NCI-H2196 treated with DMSO at 0.1 percent for 48 hours (cell line): Measurements from ENCODE around the gene CHST15.

Experiments
- DNase-seq: peaks from one replicate; lab custom pipeline; 2025; ENCODE audit not compliant: unreplicated experiment; lab: John Stamatoyannopoulos, UW

CHST15 gene, protein sequence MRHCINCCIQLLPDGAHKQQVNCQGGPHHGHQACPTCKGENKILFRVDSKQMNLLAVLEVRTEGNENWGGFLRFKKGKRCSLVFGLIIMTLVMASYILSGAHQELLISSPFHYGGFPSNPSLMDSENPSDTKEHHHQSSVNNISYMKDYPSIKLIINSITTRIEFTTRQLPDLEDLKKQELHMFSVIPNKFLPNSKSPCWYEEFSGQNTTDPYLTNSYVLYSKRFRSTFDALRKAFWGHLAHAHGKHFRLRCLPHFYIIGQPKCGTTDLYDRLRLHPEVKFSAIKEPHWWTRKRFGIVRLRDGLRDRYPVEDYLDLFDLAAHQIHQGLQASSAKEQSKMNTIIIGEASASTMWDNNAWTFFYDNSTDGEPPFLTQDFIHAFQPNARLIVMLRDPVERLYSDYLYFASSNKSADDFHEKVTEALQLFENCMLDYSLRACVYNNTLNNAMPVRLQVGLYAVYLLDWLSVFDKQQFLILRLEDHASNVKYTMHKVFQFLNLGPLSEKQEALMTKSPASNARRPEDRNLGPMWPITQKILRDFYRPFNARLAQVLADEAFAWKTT

DNA sequence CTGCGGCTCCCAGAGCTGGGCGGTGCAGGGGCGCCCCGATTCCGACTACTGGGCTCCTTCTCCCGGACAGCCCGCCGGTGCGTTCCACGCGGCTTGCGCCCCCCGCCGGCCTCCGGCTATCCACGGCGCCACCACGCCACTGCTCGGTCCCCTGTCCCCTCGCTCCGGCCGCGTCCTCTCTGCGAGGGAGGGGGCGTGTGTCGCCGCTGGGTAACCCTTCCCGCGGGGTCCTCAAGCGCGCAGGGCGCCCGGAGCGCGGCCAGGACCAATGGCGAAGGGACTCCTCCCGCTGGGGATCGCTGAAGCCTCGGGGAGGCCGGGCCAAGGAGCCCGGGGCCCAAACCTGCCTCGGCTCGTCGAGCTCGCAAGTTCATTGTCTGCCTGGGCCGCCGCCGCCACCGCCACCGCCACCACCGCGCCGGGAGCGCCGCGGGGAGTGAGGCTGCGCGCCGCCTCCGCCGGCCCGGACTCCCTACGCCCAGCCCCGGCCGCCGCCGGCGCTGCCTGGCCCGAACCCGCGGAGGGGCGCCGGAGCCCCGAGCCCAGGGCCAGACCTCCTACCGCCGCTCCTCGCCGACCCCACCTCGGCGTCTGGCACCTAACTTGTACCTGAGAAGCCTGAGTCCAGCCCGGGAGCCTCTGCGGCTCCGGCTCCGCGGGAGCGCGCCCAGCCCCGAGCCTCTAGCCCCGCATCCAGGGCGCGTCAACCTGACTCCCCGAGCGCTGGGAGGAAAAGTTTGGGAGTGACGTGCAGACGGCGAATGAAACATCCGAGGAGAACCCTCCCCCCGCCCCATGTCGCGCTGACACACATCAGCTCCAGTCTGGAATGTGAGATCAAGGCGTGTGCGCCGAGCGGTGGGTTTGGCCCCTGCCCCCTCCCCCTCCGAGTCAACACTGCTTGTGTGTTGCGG is at the start of gene CHST15:
Gene CHST15, minus strand, starts transcription at position 739 of the 914 bp plus-strand sequence. CDS start 47,386 bp downstream, outside the sequence.
- no peak for DNase-seq

DNA sequence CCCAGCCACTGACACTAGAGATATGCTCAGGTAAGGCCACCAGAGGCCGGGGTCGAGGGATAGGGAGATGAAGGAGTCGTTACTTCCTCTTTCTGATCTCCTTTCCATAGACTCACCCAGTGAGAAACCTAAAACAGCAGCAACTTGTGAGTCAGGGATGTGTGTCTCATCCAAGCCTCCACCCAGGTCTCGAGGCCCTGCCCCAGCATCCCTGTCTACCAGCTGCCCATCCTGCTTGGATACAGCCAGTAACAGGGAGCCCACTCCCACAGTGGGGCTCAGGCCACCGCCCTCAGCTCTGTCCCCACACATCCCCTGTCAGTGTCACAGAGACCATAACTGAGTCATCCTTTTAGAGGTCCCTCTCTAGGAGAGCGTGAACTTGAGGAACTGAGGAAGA is 49.6 kb upstream of the CHST15 start:
- DNase-seq = no peak

DNA sequence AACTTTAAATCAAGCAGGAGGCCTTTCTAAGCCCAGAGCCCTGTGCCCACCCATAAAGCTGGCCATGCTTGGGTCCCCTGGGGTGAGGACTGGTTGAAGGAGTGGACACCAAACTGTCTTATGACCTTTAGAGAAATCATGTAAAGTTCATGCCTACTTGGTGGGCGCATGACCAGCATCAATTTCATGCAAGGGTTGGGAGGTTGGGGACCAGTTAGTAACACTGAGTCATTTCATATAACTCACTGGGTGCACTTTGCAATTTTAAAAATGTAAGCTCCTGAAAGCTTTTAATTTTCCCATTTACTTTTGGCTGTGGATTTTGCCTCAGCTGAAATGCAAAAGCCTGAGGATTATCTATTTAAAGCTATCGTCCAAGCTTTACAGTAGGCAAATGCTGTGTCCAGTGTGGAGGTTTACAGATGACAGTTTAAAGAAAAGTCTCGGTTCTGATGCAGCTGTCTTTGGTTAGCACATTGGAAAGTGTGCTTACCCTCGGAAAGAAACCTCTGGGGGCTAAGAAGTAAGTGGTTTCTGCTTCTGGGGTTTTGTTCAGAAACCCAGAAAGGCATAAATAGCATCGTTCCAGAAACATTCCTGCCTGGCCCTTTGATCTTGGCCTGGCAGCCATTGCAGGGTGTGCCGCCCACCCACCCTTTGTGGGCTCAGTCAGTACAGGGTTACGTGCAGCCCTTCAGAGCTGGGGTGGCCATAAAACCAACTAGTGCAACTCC is 48.8 kb upstream of the CHST15 start:
- DNase-seq = no peak

DNA sequence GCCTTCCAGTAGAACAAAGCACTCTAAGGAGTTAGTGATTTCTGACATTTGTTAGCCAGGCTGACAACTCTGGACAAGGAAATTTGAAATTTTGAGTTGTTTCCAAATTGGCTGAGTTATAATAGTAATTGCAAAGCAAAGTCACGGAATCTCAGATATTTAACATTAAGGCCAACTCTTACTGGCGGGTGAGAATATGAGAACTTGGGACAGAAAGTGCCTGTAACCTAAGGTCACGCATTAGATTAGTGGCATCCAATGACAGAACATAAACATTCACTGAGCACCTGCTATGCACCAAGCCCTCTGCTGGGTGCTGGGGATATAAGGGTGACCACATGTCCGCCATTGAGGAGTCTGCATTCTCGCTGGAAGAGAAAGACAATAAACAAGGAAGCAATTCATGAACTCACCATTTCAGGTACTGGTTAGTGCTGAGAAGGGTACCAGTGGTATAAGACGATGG is 45.5 kb upstream of the CHST15 start:
- DNase-seq = no peak

DNA sequence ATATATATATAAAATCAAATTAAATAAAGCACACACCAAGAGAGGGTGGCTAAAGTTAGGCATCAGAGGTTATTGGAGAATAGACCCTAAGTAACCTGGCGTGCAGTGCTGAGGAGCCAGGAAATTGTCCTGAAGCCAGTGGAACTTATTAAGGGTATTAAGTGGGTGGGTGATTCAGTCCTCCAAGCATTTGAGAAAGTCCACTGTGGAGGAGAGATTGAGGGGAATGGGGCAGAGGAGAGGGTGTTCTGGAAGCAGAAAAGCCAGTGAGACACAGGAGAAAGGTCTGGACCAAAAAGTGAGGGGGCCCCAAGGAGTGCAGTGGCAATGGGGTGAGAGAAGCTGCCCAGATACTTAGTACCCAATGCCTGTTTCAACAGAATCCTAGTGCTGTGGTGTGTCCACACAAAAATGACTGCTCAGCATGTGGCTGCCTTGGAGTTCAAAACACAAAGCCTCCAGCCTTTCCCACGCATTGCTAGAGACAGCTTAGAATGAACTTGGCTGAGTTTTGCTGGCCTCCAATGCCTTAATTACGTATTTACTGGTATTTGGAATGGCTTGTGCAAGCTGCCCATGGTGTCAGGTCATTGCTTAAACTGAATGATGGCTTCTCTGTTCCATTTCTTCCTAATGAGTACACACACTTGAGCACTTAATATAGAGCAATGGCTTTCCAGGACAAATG is 44.9 kb upstream of the CHST15 start:
- DNase-seq = no peak

DNA sequence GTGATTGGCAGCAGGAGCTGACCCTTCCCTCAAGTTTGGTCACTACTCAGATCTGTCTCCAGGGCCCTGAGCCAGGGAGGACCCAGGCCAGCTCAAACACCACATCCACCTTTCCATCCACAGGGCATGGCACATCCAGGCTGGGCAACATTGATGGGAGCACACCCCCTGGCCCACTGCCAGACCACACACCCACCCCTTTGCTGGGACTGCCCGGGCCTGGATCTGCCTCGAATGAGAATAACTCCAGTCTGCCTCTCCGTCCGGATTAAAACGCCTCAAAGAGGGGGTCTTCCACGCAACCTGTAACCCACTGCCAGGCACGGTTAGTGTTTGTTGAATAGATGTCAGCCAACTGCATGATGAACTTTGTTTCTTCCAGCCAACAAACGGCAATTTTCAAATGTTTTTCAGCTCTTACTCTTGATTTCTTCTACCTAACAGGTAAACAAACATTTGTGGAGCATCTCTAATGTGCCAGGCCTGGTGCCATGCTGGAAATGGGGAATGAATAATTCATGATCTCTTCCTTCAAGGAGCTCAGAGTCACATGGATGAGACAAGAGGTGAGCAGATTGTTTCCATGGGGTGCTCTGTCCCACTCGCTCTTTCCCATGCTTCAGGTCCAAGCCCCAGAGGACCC is 41.0 kb upstream of the CHST15 start:
- DNase-seq = no peak

DNA sequence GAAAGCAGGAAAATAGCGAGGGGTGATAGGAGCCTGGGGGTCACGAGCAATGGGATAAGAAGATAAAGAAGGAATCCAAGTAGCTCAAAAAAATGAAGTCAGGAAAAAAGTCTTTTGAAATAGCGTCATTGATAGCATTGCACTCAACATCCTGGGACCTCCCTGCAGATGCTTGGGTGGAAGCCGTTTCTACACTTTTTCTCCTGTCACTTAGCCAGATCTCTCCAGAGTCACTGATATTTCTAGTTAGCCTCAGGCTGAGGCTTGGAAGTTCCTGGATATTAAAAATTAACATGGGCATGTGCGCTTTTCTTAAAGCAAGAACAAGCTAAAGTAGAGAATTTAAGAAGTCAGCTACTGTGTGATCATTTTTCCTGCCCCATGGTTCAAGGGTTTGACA is 39.5 kb upstream of the CHST15 start:
- DNase-seq = no peak

DNA sequence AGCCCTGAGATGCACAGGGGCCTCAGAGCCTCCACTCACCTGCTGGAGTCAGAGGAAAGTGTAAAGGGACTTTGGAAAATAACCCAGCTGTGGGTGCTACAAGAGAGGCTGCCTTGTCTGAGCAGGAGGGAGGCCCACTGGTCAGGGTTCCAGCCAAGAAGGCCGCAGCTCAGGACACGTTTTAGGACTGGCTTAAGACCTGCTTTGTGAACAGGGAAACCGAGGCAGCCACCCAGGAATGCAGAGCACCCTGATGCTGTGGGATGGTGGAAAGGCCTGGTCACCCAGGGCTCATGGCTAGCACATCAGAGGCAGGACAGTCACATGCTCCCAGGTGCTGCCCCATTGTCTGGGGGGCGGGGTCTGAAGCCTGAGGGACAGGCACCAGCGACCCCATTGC is 38.9 kb upstream of the CHST15 start:
- DNase-seq = no peak

DNA sequence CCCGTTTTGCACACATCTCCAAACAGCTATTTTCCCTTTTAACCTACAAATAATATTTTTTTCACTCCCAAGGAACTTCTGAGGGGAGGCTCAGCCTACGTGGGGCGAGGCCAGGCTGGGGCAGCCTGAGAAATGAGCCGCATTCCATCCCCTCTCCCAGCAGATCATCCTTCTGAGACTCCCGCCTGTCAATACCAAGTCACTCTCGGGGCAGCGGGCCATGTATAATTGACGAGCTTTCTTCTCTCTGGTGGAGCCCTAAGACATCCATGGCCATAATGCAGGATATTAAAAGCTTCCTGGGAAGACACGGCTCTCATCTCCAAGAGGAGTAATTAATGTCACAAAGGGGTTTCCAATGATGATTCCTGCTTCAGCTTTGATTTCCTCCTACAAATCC is 37.8 kb upstream of the CHST15 start:
- no peak for DNase-seq

DNA sequence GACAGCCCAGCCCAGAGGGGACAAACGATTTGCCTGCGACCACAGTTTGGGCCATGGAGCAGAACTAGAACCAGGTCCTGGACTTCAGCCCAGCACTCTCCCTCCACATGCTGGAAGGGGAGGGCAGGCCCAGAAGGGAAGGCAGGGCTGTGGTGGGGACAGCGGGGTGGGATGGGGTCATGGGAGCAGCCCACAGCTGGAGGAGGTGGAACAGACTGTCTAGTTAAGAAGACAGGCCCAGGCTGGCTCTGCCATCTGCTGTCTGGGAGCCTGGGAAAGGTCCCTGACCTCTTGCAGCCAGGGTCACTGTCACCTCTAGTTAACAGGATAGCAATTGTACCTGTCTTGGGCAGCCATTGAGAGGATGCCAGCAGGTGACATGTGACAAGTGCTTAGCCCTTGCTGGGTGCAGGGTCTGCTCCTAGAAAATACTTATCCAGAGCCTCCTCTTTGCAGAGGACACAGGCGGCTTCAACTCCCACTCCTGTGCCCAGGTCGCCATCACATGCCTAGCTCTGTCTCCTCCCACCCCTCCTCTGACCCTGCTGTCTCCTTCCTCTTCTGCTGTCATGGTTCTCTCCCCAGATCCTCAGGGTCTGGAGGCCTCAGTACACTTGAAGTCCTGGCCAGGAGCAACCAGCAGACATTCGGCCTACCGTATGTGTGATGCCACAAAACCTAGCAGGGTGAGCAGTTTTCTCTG is 37.0 kb upstream of the CHST15 start:
- no peak for DNase-seq

DNA sequence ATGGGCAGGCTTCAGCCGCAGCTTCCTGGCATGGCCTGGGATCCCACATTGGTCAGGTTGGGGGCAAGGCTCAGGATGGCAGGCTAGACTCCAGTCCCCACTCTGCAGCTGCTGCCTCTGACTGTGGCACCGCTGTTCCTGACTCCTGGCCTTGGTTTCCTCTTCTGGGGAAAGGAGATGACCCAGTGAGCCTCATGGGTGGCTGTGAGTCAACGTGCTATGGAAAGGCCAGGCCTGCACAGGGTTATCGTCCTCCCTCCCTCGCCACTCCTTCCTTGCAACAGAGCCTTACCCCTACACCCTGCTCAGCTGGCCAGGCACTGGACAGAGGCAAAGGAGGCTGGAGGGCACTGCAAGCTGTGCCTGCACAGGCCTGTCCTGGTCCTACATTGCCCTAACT is 36.1 kb upstream of the CHST15 start:
- no peak for DNase-seq

DNA sequence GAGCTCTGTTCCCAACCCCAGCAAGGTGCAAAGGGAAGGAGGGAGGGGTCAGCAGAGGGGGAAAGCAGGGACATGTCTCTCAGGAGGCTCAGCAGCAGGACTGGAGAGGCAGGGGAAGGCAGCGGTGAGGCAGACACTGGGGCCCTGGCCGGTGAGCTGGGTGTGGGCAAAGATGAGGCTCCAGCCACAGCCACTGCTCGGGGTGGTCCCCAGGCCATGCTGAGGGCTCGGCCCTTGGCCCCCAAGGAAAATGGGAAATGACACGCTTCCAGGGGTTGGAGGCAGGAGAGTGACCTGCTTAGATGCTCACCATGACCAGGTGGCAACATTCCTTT is 35.4 kb upstream of the CHST15 start:
- no peak for DNase-seq

DNA sequence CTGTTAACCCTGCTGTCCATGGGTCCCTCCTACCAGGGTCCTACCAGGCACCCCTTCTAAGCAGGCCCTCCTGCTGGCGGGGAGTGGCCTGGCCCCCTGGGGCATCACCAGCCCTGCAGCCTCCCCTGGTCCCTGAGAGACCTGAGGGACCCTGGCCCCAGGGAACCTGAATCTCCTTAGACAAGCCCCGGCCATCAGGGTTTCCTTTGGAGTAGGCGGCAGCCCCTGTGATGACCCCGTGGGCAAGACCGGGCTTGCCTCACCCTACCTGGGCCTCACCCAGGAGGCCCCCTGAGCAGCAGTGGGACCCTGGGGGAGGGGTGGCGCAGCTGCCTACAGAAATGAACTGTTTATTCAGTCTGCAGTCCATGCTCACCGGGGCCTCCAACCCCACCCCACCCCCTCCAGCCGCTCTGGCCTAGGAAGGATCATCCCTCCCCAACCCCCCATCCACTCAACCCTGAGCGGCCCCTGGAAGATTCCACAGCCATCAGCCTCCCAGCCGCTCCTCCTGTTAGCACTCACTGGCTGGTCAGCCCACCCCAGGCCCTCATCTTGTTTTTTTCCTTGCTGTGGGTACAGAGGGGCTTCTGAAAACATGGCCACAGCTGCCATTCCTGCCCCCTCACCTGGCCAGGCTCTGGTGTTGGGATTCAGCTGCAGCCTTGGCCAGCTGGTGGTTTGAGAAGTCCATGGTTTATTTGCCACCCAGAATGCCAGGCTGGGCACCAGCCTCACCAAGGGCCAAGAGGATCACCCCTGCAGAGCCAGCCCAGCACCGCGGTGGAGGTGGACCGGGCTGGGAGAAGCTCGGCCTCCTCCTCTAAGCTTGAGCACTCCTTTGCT is 34.8 kb upstream of the CHST15 start:
- DNase-seq = no peak

DNA sequence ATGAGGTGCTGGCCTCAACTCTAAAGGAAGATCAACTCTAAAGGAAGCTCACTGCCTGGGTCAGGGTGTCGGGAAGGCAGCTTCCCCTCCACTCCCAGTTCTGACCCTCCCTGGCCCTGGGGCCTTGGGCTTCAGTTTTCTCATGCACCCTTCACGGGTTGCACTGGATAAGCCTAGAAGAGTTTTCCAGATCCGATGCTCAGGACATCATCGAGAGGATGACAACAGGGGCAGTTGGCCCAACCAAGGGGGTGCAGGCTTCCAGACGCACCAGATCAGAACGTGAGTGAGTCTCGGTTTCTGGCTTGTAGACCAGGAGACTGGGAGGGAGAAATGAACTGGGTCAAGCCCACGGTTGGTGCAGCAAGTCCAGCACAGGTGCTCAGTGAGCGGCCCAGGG is 34.2 kb upstream of the CHST15 start:
- DNase-seq = no peak

DNA sequence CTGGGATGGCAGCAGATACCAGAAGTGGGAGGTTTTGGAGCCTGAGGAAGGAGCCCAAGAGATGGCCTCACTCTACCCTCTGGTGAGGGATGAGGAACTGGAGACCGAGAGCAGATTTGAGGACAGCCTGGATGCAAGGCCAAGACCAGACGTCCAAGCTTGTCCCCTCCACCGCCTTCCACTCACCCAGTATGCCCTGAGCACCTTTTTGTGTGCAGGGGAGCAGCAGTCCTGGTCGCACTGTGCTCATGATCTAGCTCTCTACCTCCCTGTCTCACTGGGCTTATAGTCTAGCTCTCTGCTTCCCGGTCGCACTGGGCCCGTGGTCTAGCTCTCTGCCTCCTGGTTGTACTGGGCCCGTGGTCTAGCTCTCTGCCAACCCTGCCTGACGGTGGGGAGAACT is 33.6 kb upstream of the CHST15 start:
- no peak for DNase-seq

DNA sequence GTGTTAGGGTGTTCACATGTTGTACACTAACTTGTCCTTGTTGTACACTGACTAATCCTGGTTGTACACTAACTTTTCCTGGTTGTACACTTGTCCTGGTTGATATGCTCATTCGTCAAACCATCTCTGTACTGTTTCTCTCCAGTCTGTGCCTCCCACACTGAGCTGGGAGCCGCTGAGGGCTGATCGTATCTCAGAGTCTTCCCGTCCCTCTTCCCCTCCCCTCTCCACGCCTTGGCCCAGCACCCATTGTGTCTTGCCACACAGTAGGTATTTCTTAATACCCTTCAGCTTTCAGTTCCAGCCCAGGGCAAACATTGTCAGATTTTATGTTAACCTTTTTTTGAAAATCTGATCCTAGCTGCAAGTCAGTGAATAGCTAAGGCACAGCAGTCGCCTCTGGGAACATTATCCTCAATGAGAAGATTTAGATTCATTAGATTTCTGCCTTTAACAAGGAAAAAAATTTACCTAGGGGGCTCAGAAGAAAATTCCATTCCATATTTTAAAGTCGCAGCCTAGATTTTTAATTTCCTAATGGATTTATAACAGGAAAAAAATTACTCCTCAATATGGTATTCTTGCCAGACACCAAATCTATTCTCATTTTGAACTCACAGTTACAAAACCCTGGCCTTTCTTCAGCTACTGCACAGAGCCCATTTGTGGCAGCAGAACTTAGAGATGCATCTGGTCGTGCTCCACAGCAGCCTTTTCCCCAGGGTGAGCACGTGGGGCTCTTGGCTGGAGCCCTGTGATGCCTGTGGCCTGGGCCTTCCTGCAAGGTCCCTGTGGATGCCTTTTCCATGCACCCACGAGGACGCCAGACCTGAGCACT is 33.0 kb upstream of the CHST15 start:
- no peak for DNase-seq

DNA sequence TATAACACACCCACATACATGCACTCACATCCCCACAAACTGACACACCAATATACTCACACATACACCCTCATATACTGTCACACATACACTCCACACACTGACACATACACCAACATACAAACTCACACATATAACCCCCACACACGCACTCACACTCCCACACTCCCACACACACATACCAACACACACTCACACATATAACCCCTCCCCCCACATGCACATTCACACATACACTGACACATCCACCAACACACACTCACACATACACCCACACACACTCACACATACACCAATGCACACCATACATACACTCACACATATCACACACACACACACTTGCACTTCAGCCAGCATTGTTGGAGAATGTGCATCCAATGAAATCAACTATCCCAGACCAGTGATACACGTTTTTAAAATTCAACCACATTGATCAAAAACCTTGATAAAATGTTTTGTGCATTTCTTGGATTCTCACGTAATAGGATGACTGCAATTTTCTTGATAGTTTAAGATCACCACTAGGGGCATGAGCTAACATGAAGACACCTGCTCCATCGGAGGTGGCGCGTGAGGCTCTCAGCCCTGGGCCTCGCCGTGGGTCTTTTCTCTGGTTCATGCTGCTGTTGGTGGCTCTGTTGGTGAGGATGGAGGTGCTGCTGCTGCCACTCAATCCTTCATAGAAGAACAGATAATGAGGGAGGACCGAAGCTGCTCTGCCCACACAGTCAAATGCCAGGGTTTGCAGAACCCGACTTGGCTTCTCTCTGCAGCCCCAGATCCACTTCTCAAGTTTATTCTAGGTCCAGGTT is 32.1 kb upstream of the CHST15 start:
- no peak for DNase-seq
